ENCODE data around the gene IMP4. TPM values are rescaled to one million over a fixed set of nuclear protein-coding genes. Genes with fewer than 3 reads are reported as not detected.

Gene IMP4
- polyA plus RNA-seq, 1 donor from 2014 or later = 78.0 TPM

GRCh38 chr2:130341562-130342019 is 1.1 kb upstream of the IMP4 start:
- Histone ChIP-seq H3K36me3 (ENCODE audit: insufficient read depth, low read length) (peaks cover 11% of the 10 kb centered on the region), H3K27me3 (ENCODE audit: insufficient read depth, low read depth, low read length) (no peaks in the 10 kb centered on the region), H3K9ac (ENCODE audit: low read length) (peak overlapping the region; percentile 88), H4K20me1 (ENCODE audit: insufficient read depth) (no peaks in the 10 kb centered on the region), H3K9me2 (ENCODE audit: insufficient read depth, low read length) (no peaks in the 10 kb centered on the region), H3K4me2 (ENCODE audit: low read length) (peak overlapping the region; percentile 95), H3K9me3 (ENCODE audit: low read length) (no peaks in the 10 kb centered on the region), H2AFZ (ENCODE audit: low read depth, low read length) (peak overlapping the region; percentile 88), H3K27ac (ENCODE audit: low read length) (peak overlapping the region; percentile 98), H3F3A (ENCODE audit: insufficient read depth, low read length, poor library complexity, severe bottlenecking) (no peaks in the 10 kb centered on the region), H3K4me3 (ENCODE audit: low read length) (peak overlapping the region; percentile 88), H3K79me2 (replicated peaks; ENCODE audit: insufficient read depth, low read length) (peaks cover 4% of the 10 kb centered on the region)
- TF ChIP-seq POLR2AphosphoS5 (IDR thresholded peaks at IDR 0.05) (no peak), REST (IDR thresholded peaks at IDR 0.05; ENCODE audit: borderline replicate concordance) (no peak), TAF1 (IDR thresholded peaks at IDR 0.05; ENCODE audit: low read depth) (no peak), MXI1 (conservative IDR thresholded peaks at IDR 0.05; ENCODE audit: poor library complexity, severe bottlenecking) (no peak), CTCF (IDR thresholded peaks at IDR 0.05; ENCODE audit: poor library complexity, severe bottlenecking) (no peak), EZH2 (IDR thresholded peaks at IDR 0.05; ENCODE audit: borderline replicate concordance, insufficient read depth, low read length, poor library complexity, severe bottlenecking) (no peak), RAD21 (conservative IDR thresholded peaks at IDR 0.05) (no peak)

GRCh38 chr2:130342020-130342532 is 621 bp upstream of the IMP4 start:
- no peaks in the 10 kb centered on the region for H3K9me3 ChIP-seq (ENCODE audit: low read length)
- H3K4me2 ChIP-seq (ENCODE audit: low read length) = no peak overlapping the region
- H3K9ac ChIP-seq (ENCODE audit: low read length) = peak overlapping the region; percentile 88
- no peaks in the 10 kb centered on the region for H3K27me3 ChIP-seq (ENCODE audit: insufficient read depth, low read depth, low read length)
- peak overlapping the region; percentile 88 for H3K4me3 ChIP-seq (ENCODE audit: low read length)
- peak overlapping the region; percentile 98 for H3K27ac ChIP-seq (ENCODE audit: low read length)
- no peaks in the 10 kb centered on the region for H4K20me1 ChIP-seq (ENCODE audit: insufficient read depth)
- H3F3A ChIP-seq (ENCODE audit: insufficient read depth, low read length, poor library complexity, severe bottlenecking) = no peaks in the 10 kb centered on the region
- peak overlapping the region; percentile 88 for H2AFZ ChIP-seq (ENCODE audit: low read depth, low read length)
- peaks cover 11% of the 10 kb centered on the region for H3K36me3 ChIP-seq (ENCODE audit: insufficient read depth, low read length)
- TF ChIP-seq EP300 (conservative IDR thresholded peaks at IDR 0.05; ENCODE audit: poor library complexity, severe bottlenecking) = peak; percentile 20
- peak; percentile 25 for TF ChIP-seq SMC3 (conservative IDR thresholded peaks at IDR 0.05; ENCODE audit: poor library complexity)
- peak; percentile 27 for TF ChIP-seq CTCF (IDR thresholded peaks at IDR 0.05; ENCODE audit: poor library complexity, severe bottlenecking)
- peak; percentile 49 for TF ChIP-seq TAF1 (IDR thresholded peaks at IDR 0.05; ENCODE audit: low read depth)
- no peak for TF ChIP-seq EZH2 (IDR thresholded peaks at IDR 0.05; ENCODE audit: borderline replicate concordance, insufficient read depth, low read length, poor library complexity, severe bottlenecking)
- no peak for TF ChIP-seq REST (IDR thresholded peaks at IDR 0.05; ENCODE audit: borderline replicate concordance)
- TF ChIP-seq MXI1 (conservative IDR thresholded peaks at IDR 0.05; ENCODE audit: poor library complexity, severe bottlenecking) = peak; percentile 67
- peak; percentile 64 for TF ChIP-seq POLR2AphosphoS5 (IDR thresholded peaks at IDR 0.05)
- TF ChIP-seq RAD21 (conservative IDR thresholded peaks at IDR 0.05) = no peak
- peaks cover 4% of the 10 kb centered on the region for H3K79me2 ChIP-seq (replicated peaks; ENCODE audit: insufficient read depth, low read length)
- no peaks in the 10 kb centered on the region for H3K9me2 ChIP-seq (ENCODE audit: insufficient read depth, low read length)

Measured in neural cell (in vitro differentiated cells).